ELR (cell line): ENCODE data around the gene SDHA.
A peak's percentile ranks its signal among the peaks of the same experiment; 100 is the strongest.
"Not testable (repeated sequence)": the region's sequence is repeated elsewhere in the genome, so short reads cannot be mapped to it uniquely, and the experiment has no call there.

Experiments
- DNase-seq: peaks from one replicate; pipeline ENCODE4 v3.0.0-alpha.2; 2015; ENCODE audit warnings: low read depth

Gene SDHA

GRCh38 chr5:198516-199196, 19.5 kb upstream of the SDHA start:
- no peak for DNase-seq

- no peak for DNase-seq
Measured at GRCh38 chr5:199197-199949, 18.7 kb upstream of the SDHA start.

DNA sequence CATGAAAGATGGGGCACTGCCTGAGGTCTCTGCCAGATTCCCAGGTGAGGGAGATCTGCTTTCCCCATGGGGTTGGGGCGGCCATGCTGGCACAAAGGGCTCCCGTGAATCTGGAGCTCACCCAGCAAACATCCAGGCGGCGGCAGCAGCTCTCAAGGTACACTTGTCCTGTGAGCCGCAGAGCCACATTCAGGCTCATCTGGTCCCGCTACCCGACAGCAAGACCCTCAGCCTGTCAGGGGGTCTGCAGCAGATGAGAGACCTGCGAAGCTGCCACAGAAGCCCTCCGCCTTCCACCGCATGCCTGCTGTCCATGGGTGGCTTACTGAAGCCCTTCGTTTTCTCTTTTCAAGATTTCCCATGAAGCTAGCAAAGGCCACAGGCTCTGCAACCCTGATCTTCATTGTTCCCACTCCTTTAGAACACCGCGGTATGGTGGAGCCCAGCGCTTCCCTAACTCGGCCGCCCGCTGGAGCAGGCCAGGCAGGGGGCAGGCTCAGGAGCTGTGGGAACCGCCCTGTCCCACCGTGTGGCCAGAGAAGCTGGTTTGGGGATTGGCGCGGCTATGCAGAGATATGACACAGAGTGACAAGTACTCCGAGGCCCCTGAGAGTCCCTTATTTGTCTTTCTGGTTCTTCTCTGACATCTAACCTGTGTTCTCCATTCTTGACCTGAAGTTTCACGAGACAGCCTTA, 18.0 kb upstream of the SDHA start:
- DNase-seq = no peak

DNA sequence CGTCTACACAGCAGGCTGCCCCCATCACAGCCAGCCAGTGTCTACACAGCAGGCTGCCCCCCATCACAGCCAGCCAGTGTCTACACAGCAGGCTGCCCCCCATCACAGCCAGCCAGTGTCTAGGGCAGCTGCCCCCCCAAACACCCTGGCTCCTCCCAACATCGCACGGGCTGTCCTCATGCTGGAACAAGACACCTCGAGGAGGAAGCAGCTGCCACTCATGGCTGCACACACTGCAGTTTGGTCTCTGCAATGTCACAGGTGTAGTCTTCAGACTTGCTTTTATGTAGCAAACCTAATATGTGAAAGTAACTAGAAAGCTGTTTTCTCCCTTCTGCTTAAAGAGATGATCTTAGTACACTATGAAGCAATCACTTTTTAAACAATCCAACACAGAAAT, 17.1 kb upstream of the SDHA start:
- no peak for DNase-seq

- DNase-seq = no peak
Measured at GRCh38 chr5:201672-202071, 16.4 kb upstream of the SDHA start.

DNA sequence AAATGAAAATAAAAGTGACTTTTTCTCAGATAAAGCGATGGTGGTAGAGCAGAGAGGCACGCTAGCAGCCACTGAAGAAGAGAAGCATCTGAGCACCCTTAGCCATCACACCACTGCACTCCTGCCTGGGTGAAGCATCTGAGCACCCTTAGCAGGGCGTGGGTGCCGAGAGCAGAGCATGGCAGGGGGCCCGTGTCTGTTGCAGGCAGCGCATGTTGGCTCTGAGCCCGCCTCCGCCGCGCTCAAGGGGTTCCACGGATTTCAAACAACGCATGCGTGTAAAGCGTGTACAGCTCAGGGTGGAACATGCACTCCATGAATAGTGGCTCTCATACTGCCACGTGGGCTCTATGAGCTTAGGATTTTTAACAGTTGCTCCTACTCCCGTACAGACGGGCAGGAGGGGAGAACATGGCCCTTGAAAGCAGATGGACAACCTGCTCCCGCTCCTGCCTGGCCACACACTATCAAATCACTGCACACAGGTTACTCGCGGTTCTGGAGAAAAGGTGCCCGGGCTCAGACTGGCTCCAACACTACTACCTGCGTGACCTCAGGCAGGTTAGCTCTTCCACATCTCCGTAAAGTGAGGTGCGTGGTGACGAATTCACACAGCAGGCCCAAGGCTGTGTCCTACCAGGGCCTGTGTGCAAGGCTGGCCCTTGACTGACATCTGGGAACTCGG, 14.7 kb upstream of the SDHA start:
- DNase-seq = no peak

GRCh38 chr5:204001-204400, 14.1 kb upstream of the SDHA start:
- DNase-seq = no peak

- no peak for DNase-seq
Measured at GRCh38 chr5:204462-204861, 13.7 kb upstream of the SDHA start.

DNA sequence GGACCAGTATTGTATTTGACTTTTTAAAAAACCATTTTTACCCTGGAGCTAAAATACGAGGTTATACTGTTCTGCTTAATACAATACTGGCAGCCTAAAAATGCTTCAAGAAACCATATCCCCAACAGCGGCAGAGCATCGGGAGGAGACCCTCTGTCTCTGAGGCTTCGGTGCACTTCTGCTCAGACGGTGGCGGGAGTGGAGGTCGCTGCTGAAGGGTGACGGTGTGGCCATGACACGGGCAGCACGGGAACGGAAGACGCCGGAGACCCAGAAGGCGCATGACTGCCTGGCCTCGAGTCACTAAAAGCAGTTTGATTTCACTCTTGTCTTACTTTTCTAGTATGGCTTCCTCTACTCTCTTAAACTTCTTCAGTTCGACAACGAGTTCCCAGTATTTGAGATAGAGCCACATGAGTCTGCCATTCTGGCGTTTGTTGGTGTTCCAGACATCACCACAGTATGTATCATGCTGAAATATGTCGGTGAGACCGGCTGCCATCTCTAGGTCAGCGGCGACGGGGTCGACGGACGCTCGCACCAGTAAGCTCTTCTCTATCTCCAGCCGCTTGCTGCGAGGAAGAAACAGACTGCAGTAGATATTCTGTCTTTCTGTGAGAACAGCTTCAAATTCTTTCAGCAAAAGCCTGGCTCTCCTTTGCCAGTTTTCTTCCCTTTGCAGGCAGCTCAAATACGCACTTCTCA, 13.0 kb upstream of the SDHA start:
- no peak for DNase-seq

- peak; percentile 23 for DNase-seq
Measured at GRCh38 chr5:206406-206805, 11.7 kb upstream of the SDHA start.

DNA sequence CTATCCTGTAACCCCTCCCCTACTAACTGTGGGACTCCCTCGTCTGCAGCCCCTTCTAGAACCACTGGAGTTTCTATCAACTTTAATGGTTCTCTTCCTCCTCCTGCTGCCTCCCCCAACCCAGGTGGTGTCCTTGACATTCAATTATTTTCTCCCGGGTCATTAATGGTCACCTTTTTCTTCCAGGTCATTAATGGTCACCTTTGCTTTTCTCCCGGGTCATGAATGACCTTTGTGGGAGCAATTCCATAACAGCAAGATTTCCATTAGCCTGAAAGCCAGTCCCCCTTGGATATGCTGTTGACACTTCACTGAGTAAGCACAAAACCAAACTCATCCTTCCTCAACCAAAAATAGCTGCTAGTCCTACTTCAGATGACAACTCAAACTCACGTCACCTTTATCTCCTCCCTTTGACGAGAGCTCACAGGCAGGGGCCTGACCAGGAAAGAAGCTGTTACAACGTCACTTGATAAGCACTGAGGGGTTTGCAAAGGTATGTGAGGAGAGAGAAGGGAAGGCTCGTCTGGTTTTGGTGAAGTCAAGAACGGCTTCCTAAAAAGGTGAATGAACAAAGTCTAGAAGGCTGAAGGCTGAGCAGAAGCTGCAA, 11.1 kb upstream of the SDHA start:
- DNase-seq = no peak

DNA sequence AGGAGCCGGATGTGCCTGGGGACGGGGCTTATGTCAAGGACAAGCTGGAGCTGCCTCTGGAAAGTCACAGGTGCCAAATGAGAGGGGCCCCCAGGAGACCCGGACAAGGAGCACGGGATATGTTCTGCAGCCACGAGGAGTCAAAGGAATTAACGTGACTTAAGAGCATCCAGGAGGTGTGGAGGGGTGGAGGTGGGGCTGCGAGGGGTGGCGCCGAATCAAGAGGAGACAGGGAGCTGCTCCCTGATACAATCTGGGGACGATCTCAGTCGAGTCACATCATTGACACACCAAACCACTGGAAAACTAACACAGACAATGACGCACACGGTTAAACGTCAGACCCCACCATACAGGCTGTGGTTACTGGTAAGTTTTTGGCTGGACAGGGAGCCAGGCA, 10.5 kb upstream of the SDHA start:
- DNase-seq = peak; percentile 54

GRCh38 chr5:208449-209114, 9.5 kb upstream of the SDHA start:
- DNase-seq = no peak

DNA sequence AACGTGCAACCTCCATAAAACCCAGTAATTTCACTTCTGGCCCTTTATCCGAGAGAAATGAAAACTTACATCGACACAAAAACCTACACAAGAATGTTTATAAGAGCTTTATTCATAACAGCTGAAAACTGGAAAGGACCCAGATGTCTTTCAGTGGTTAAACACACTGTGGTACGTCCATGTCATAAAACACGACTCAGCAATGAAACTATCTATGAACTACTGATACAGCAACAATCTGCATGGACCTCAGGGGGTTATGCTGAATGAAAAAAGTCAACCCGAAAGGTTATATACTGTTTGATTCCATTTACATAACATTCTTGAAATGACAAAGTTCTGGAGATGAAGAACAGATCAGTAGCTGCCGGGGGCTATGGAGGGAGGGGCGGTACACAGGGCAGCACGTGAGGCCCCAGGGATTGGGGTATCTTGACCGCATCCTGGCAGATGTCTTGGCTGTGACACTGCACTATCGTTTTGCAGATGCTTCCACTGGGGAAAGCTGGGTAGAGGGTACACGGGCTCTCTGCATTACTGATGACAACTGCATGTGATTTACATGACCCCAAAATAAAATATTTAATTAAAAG, 4.2 kb upstream of the SDHA start:
- DNase-seq = no peak

DNA sequence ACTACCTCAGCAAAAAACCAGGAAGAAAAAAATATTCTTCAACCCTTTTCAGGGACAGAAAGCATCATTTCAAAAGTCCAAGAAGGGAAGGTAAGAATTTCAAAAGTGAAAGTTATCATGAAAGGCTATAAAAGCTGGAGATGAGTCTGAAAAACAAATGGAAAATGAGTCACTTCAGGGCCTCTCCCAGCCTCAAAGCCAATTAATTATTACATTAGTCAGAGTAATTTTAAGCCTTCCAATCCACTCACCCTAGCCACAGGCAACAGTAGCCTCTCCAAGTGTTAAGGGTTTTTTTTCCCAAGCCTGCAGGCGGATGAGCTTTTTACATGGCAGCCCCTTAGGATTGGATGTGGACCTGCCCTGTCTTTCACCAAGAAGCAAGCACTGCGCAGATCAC, 2.9 kb upstream of the SDHA start:
- peak; percentile 60 for DNase-seq

DNA sequence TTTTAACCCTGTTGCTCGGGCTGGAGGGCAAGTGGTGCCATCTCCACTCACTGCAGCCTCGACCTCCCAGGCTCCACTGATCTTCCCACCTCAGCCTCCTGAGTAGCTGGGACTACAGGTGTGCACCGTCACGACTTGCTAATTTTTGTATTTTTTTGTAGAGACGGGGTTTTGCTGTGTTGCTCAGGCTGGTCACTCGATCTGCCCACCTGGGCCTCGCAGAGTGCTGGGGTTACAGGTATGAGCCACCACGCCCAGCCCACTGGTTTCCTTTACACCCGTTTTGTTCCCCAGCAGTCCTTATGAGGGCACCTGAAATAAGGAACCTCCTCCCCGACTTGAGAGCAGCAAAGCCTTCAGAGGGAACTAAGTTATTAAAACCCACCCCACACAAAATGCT, 2.0 kb upstream of the SDHA start:
- DNase-seq = not testable (repeated sequence)

- DNase-seq = peak; percentile 65
Measured at GRCh38 chr5:218457-219291, 554 bp downstream of the SDHA start.

GRCh38 chr5:219460-219863, 1.3 kb downstream of the SDHA start:
- peak; percentile 63 for DNase-seq

DNA sequence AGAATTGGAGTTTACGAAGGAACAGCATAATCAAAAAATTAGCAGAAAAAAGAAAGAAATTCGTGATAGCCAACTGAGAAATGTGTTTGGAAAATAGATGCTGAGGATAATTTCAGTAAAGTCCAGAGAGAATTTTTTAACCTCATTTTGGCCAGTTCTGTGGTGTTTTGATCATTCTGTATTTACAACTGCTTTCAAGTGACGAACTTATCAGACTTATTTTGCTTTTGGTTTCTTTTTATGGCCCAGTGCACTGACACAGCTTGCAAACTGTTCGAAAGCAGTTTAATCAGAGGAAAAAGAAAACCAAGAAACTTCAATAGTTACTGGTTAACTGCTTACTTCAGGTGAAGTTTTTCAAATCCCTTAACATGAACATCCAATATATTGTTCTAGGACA, 1.9 kb downstream of the SDHA start:
- DNase-seq = no peak
